CD1c-positive myeloid dendritic cell (primary cell): ENCODE results near the gene CERS6.
A peak's percentile ranks its signal among the peaks of the same experiment; 100 is the strongest.

Experiments
- DNase-seq: peaks from one replicate; pipeline ENCODE4 v3.0.0-alpha.2; 2016; ENCODE audit errors: extremely low spot score

The CERS6 gene

DNA sequence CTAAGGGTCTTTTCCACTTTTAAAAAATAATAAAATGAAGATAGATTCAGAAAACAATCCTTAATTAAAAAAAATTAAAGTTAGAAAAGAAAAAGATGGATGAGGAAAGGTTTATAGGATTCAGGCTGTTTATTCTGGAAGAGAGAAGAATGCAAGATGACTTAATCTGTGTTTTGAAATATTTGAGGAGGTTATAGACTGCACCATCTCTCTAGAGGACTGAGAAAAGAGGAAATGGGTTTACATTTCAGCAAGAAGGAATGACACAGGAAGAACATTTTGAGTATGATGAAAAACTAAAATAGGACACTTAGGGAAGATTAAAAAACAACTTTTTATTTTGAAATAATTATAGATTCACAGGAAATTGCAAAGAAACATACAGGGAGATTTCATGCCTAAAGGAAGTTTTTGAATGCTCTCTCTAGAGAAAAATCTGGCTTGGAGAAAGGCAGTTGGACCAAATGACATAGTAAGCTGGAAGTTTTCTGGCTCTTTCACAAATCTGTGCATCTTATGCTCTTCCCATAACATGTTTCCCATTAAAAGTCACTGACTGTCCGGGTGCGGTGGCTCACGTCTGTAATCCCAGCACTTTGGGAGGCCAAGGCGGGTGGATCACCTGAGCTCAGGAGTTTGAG, 75.0 kb downstream of the CERS6 start:
- peak; percentile 27 for DNase-seq

DNA sequence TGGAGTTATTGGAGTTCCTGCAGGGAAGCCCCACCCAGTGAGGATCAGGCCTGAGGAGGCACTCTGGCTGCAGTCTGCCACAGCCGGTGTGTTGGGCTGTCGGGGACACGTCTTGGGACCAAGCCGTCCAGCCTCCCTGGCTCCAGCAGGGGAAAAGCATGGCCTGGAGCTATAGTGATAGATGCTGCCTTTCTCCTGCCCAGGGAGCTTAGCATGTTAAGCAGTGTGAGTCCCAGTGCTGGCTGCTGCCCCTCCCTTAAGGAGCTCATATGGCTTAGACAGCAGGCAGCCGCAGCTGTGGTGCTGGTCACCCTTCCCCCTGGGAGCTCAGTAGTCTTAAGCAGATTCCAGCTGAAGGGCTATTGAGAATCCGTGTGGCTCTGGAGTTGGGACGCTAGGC, 78.9 kb downstream of the CERS6 start:
- no peak for DNase-seq

DNA sequence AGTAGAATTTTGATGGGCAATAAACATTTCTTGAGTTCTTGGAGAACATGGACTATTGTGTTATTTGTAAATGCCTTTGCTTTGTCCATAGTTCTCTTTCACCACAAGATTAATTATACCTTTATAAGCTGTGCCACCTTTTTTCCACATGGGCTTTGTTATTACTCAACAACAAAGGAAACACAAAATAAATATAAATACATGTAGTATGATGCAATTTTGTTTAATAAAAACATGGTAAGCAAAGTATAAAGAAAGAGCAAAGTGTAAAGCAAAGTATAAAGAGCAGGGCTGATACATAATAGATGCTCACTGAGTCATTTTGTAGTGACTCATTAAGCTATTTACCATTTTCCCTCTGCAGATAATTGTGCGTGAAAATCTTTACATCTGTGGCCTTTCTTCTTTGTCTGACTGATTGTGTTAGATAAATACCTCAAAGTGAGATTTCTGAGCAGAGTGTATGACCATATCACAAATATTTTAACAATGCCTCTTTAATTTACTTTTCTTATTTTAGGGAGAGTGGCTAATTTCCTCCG, 80.9 kb downstream of the CERS6 start:
- DNase-seq: no peak

- DNase-seq: no peak
Measured at GRCh38 chr2:168538133-168538532, 82.1 kb downstream of the CERS6 start.

DNA sequence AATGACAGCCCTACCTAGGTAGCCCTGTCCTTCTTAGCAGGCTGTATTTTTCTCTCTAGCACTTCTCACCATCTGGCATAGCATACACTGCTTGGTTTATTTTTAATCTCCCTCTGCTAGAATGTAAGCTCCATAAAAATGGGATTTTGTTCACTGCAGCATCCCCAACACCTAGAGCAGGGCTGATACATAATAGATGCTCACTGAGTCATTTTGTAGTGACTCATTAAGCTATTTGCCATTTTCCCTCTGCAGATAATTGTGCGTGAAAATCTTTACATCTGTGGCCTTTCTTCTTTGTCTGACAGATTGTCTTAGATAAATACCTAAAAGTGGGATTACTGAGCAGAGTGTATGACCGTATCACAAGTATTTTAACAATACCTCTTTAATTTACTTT, 82.5 kb downstream of the CERS6 start:
- DNase-seq: no peak

- DNase-seq: no peak
Measured at GRCh38 chr2:168539945-168540344, 83.9 kb downstream of the CERS6 start.

- peak; percentile 36 for DNase-seq
Measured at GRCh38 chr2:168541858-168542257, 85.8 kb downstream of the CERS6 start.

- DNase-seq: no peak
Measured at GRCh38 chr2:168543037-168543436, 87.0 kb downstream of the CERS6 start.

GRCh38 chr2:168543935-168544334, 87.9 kb downstream of the CERS6 start:
- no peak for DNase-seq

GRCh38 chr2:168545439-168546082, 89.5 kb downstream of the CERS6 start:
- DNase-seq: peak; percentile 35

DNA sequence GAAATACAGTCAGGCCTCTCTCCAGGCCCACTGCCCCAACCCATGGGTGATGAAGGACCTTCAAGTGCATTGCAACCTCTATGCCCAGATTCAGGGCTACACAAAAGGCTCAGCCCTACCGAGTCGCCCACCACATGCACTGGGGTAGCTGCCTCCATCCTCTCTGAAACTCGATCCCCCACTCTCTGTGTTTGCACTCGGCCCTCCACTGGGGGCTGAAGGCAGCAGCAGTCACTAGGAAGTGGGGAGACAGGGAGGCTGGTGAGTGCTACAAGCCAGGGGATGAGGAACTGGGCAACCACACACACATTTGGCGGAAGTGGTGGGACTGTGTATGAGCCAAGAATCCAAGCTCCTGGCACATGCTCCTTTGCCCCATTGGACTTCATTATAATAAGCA, 94.6 kb downstream of the CERS6 start:
- peak; percentile 82 for DNase-seq

DNA sequence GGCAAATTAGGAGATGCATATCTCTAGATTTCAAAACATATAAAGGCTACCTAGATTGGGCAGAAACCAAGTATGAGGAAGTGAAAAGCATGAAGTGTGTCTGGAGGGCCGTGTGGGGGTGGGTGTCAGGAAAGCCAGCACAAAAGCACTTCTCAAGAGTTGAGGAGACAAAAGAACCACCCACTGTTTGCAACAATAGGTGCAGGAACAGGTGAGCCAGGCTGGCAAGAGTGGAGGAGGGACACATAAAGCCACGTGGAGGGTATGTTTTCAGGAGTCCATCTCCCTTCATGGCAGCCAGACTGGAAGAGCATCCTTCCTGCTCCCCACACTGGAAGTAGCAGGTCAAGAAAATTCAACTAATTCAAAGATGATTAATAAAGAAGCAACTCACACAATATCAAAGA, 96.4 kb downstream of the CERS6 start:
- DNase-seq: peak; percentile 69

DNA sequence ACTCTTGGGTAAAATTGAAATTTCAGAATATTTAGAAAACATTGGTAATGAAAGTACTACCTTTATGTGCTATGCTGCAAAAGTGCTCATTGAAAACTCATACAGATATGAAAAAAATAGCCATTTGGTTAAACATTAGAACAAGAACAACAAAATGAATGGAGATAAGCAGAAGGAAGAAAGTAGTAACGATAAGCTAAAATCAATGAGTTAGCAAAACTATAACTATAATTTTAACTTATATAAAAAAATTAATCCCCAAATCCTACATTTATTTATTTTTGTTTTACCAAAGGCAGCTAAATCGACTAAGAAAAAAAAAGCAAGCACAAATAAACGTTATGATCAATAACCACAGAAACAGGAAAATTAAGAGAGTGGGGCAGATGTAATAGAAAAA, 99.2 kb downstream of the CERS6 start:
- DNase-seq: no peak

GRCh38 chr2:168559187-168559586, 103.1 kb downstream of the CERS6 start:
- DNase-seq: no peak

- no peak for DNase-seq
Measured at GRCh38 chr2:168560817-168561499, 104.9 kb downstream of the CERS6 start.

GRCh38 chr2:168561991-168562390, 105.9 kb downstream of the CERS6 start:
- no peak for DNase-seq

DNA sequence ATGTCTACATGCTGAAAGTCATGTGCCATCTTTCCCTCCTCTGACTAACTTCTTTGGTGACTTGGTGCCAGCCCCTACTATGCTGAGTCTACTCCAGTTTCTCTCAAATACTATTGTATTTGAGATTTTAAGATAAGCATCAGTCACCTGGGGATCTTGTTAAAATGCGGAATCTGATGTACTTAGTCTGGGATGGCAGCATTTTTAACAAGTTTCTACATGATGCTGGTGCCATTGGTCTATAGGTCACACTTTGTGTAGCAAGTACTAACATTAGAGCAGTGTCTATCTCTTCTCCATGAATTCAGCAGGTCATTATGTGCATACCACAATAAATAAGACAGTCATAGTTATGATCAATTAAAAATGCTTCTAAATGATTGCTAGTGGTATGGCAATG, 106.9 kb downstream of the CERS6 start:
- no peak for DNase-seq

GRCh38 chr2:168564641-168565040, 108.6 kb downstream of the CERS6 start:
- no peak for DNase-seq

GRCh38 chr2:168565112-168565511, 109.0 kb downstream of the CERS6 start:
- DNase-seq: no peak

GRCh38 chr2:168565512-168565911, 109.4 kb downstream of the CERS6 start:
- no peak for DNase-seq

DNA sequence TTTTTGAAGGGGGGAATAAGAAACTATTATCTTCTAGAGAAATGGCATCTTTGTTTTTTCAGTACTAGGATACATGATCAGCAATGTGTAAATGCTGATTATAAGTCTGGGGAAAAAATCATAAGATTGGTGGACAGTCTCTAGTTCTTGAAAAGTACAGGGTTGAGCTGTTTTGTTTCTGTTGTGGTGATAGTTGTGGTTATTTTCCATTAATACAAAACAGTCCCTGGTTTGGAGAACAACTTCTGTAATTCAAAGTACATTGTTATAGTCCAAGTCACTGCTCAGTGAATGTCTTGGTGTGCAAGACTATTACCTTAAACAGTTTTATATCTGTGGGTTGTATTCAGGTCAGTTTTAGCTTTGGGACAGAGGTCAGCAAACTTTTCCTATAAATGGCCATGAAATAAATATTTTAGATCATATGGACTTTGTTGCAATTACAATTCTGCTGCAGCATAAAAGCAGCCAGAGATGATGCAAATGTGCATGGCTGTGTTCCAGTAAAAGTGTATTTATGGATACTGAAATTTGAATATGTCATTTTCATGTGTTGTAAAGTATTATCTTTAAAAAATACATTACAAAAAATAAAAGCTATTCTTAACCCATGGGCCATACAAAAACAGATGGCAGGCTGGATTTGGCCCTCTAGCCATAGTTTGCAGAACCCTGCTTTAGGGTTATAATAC, 111.0 kb downstream of the CERS6 start:
- no peak for DNase-seq

DNA sequence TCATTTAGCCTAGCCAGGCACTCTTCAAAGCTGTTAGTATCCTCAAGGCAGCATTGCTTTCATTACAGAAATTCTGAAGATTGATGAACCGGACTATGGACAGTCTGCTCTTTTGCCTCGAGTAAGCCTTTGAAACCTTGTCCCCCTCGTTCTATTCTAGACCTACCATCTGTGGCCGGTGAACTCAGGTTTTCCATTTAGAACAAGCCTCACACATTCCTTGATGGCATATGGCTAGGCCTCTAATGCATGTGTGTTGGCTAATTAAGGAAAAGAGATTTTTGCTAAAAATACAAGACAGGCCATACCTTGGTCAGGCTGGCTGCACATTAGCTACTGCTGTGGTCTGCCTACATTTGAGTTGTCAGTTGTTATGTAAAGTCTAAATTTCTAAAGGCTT, 111.8 kb downstream of the CERS6 start:
- DNase-seq: no peak
